HG03045 (cell line): ENCODE measurements around the gene FOXA2.

Source experiments
- ATAC-seq: cut with Tn5 transposase; IDR thresholded peaks from one replicate; pipeline ENCODE4 v1.9.1; 2021; ENCODE audit warnings: mild to moderate bottlenecking, moderate library complexity; ENCODE audit not compliant: unreplicated experiment

The FOXA2 gene

DNA sequence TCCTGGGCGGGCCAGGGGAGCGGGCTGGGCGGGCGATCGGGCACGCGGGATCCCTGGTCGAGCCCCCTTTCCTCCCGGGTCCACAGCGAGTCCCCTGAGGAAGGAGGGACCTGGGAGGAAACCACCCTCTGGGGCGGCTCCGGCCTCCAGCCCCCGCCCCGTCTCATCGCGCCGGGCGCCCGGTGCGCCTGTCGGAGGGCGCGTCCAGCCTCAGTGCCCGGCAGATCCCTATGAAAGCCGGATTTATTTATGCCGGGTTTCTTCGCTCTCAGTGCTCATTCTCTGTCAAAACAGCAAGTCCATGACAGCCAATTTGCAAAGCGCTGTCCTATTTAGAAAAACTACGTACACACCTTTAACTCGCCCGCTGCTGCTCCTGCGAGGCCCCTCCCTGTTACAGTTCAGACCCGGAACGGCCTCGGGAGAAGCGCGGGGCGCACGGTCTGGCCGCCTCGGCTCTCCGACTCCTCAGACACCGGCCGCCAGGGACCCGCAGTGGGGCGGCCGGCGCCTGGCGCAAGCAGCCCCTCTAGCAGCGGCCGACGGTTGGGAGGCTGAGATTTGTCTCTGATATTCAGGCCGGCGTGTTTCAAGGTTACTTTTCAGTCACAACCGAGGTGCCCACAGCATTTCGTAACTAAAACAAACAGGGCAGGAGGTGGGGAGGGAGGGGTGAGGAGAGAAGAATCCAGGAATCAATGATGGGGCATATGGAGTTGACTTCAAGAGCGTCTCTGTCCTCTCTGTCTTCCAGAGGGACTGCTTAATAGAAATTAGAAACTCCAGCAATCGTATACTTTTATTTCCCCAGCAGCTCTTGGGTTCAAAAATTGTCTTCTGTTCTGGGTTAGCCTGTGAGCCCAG, 782 bp upstream of the FOXA2 start:
- no peak for ATAC-seq

DNA sequence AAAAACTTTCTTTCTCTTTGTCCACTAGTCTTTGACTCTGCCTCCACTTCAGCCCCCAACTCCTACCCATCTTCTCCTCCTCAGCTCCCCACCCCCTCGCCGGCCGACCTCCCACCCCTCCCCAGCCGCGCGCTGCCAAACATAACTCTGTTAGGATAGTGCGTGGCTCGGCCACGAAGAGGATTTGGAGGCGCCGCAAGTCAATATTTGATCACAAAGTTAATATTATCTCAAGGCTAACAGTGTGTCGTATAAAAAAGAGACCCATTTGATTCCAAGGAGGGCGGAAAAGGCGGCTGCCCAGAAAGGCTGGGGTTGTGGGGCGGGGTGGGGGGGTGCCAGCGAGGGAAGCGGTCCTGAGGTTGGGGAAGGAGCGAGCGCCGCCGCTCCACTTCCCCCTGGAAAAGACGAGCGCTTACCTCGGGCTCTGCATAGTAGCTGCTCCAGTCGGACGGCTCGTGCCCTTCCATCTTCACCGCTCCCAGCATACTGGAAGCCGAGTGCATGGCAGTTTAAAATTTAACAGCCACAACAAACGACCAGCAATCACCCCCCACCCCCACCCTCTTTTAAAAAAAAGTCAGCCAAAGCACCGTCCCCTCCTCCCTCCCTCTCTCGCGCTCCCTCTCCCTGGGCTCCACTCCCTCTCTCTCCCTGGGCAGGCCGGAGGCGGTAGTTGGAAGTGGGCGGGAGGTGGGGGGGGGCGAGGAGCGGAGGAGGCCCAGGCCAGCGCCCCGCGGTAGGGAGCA, 425 bp downstream of the FOXA2 start:
- ATAC-seq = no peak

- ATAC-seq = no peak
These were observed 1.2 kb downstream of the FOXA2 start for GRCh38 chr20:22582964-22583772.

DNA sequence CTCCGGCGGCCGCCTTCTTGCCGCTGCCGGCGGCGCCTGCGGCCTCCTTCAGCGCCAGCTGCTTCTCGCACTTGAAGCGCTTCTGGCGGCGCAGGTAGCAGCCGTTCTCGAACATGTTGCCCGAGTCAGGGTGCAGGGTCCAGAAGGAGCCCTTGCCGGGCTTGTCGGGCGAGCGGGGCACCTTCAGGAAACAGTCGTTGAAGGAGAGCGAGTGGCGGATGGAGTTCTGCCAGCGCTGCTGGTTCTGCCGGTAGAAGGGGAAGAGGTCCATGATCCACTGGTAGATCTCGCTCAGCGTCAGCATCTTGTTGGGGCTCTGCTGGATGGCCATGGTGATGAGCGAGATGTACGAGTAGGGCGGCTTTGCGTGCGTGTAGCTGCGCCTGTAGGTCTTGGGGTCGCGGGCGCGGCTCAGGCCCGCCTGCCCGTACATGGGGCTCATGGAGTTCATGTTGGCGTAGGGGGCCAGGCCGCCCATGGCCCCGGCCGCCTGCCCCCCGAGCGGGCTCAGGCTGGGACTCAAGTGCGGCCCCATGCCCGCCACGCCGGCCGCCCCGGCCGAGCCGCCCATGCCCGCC, 1.9 kb downstream of the FOXA2 start:
- ATAC-seq = no peak

DNA sequence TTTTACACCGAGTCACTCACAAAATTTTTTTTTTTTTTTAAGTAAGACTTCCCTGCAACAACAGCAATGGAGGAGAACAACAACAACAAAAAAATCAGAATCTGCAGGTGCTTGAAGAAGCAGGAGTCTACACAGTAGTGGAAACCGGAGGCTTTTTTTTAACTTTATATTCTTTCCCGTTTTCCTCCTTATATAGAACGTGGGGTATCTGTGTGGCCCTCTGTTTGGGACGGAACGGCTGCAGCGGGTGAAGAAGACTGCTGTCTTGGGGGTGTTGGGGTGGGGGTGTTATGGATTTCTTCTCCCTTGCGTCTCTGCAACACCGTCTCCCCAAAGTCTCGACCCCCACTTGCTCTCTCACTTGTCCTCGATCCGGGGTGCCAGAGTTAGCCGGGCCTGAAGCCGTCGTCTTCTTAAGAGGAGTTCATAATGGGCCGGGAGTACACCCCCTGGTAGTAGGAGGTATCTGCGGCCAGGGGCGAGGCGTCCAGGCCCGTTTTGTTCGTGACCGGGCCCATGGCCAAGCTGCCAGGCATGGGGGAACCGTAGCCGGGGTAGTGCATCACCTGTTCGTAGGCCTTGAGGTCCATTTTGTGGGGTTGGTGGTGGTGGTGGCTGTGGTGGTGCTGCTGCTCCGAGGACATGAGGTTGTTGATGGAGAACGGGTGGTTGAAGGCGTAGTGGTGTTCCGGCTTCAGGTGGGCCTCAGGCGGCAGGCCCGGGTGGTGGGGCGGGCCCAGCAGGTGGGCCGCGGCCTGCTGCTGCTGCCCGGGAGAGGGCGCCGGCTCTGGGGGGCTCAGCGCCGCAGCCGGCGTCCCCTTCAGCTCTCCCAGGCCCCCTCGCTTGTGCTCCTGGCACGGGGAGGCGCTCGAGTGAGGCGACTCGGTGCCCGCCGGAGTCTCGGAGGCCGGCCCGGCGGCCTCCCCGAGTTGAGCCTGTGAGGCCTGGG, 2.7 kb downstream of the FOXA2 start:
- no peak for ATAC-seq

DNA sequence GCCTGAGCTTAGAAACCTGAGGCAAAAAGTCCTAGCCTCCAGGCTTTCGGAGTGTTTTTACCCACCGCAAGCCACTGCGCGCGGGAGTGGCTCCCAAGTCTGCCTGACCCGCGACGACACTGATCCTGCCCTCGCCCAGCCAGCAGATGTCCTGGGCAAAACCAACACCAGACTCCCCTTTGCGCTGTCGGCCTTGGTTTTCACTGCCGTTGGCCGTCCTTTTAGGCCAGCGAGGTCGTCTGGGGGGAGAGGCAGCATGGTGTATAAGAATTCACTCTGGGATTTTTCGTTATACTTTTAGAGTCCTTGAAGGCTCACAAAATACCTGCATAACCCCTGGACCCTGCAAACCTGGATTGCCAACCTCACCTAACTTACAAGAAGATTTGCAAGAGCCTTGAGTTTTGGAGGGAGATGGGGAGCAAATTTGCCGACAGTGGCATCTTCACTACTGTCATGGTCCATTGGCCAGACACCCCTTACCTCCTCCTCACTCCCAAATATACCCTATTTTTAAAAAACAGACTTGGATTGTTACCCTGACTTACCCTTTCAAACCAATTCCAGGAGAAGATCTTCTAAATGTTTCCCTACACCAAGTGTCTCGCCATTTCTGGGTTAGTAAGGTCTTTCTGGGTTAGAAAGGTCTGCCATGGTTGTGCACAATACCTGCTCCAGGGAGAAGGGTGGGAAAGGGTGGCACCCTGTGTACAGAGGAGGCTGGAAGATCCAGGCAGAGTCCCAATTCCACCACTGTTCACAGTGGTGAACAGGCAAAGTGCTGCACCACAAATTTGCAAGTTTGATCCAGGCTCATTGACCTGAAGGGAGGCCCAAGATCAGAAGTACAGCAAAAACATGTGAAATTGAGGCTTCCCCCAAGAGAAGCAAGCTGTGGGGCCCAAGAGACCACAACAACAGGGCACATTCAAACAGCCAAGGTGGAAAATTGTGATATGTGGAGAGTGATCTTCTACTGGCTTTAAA, 4.4 kb downstream of the FOXA2 start:
- no peak for ATAC-seq

GRCh38 chr20:22579119-22579427, 5.3 kb downstream of the FOXA2 start:
- no peak for ATAC-seq

DNA sequence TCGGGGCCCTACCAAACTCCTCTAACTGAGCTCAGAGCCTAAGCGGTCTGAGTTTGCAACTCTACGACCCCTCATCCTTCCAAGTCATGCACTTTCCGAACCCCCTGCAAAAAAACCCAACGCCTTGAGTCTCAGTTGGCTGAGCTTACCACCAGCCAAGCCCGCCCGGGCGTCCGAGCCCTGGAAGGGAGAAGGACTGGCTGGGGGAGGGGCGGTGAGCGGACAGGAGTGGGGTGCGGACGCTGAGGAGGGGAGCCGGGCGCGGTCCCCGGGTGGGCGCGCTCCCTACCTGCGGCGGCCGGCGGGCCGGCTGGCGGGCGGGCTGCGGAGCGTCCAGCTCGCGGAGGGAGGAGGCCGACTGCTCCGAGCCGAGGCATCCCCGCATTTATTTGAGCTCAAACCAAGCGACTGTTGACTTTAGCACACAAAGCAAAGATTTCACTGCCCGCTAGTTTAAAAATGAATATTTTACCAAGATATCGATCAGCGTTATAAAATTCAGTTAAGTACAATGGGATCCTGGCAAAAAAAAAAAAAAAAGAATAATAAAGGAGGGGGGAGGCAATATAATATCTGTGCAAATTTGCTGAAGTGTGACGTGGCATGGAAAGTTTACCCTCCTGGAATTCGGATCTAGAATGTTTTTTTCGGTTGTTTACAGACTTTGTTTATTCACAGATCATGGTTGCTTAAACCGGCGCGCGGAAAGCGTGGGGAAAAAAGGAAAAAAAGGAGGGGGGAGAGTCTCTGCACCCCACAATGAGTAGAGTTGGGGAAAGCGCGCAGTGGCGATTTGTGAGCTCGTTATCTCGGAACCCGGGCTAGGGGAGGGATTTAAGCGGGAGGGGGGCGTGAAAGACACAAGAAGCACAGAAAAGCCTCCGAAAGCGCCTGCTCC, 5.9 kb downstream of the FOXA2 start:
- ATAC-seq = no peak

- ATAC-seq = no peak
These were observed 6.7 kb downstream of the FOXA2 start for GRCh38 chr20:22577515-22578220.

- ATAC-seq = no peak
These were observed 7.4 kb downstream of the FOXA2 start for GRCh38 chr20:22576733-22577514.

DNA sequence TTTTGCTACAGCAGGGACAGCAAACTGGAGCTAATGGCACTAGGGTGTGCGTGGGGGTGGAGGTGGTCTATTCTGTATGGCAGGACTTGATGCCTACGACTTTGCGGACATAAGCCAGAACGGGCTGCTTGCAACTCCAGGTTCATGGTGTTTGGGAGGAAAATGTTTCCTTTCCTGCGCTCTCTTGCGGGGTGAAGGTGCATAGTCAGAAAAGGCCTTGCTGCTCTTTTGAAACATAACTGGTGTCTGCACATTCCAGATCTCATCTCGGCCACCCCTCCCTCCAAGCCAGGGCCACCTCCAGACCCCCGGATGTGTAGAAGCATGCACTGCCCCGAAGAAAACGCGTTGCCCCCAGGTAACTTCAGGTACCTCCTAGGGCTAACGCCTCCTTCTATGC, 8.1 kb downstream of the FOXA2 start:
- no peak for ATAC-seq

DNA sequence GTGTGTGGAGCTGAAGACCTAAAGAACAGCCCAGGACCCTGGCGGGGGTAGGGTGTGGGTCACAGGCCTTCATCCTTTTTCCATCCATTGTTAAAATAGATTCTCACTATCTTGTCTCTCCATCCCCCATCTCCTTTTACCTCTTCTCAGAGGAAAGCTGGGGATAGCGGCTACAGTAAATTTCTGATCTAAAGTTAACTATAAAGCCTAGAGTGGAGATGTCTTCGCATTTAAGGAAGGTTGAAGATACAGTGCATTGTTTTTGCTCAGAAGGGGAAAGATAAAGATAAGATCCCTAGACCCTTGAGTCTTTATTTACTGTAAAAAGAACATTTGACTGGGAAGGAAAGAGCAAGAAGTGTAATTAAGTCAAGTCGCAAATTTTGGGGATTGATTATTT, 8.6 kb downstream of the FOXA2 start:
- no peak for ATAC-seq

- ATAC-seq = no peak
These were observed 9.2 kb downstream of the FOXA2 start for GRCh38 chr20:22575087-22575721.

- no peak for ATAC-seq
These were observed 9.8 kb downstream of the FOXA2 start for GRCh38 chr20:22574545-22575086.

- ATAC-seq = no peak
These were observed 11.9 kb downstream of the FOXA2 start for GRCh38 chr20:22572491-22572890.

- no peak for ATAC-seq
These were observed 12.3 kb downstream of the FOXA2 start for GRCh38 chr20:22572023-22572422.
